H1 (cell line): Measurements from ENCODE around the gene SH3BP5. TPM values are rescaled to one million over a fixed set of nuclear protein-coding genes. Genes with fewer than 3 reads are reported as not detected.

Experiments
- CREB1 ChIP-seq: IDR thresholded peaks from 2 replicates; pipeline ENCODE4 v1.6.1; 2012; ENCODE audit warnings: inconsistent platforms
- CTBP2 ChIP-seq: IDR thresholded peaks from 2 replicates; pipeline ENCODE4 v1.7.0; 2011; ENCODE audit warnings: borderline replicate concordance, mild to moderate bottlenecking, moderate library complexity, mixed read lengths, low read length; ENCODE audit not compliant: insufficient read depth, insufficient read length
- PHF8 ChIP-seq: fragments of 200-600 bp; sonication (generic); conservative IDR thresholded peaks from 2 replicates; pipeline ENCODE4 v1.7.1; 2012; ENCODE audit warnings: low read depth, mild to moderate bottlenecking, inconsistent platforms, low read length, moderate library complexity
- TAF1 ChIP-seq: IDR thresholded peaks from 2 replicates; pipeline ENCODE4 v1.6.1; 2011; ENCODE audit warnings: mild to moderate bottlenecking, low read depth, low read length
- TBP ChIP-seq: IDR thresholded peaks from 2 replicates; pipeline ENCODE4 v1.6.1; 2011; ENCODE audit warnings: low read depth, low read length, improper control_type of control experiment
- polyA plus RNA-seq, 7 experiments: library from polyadenylated mRNA; depleted of rRNA in 3 of 7; stranded (reverse) in 5 of 7; unstranded in 2 of 7; fragments of >200 nt in 5 of 7; fragments of 200-250 nt in 2 of 7; gene quantifications; 1 replicate in 5 of 7; 2 replicates in 1 of 7; 4 replicates in 1 of 7; pipeline versions ENCODE4 v1.2.1 to v1.2.3, GENCODE V29; 2011 to 2013; ENCODE audit warnings: missing spikeins in 2 of 7, mixed read lengths in 2 of 7
- total RNA-seq: library from RNA; stranded (reverse); fragmentation: NEBNext Ultra II Directional; extraction: Animal tissue kit (Norgen Biotek cat#: 25700); gene quantifications from 2 replicates; pipeline ENCODE4 v1.2.1, GENCODE V29; 2021
- TF ChIP-seq, protein P1 (sequence below): IDR thresholded peaks from 2 replicates; pipeline ENCODE4 v1.6.1; 2012; ENCODE audit warnings: inconsistent platforms
- TF ChIP-seq, protein P2 (sequence below), 3 experiments: IDR thresholded peaks; 1 replicate in 2 of 3; 2 replicates in 1 of 3; pipeline versions ENCODE4 v1.5.1 to v1.6.1; 2011; ENCODE audit warnings: low read length in 3 of 3, mild to moderate bottlenecking in 3 of 3, inconsistent platforms in 2 of 3, low read depth in 1 of 3, moderate library complexity in 1 of 3; ENCODE audit not compliant: insufficient read depth in 1 of 3; ENCODE audit errors: control extremely low read depth in 1 of 3
- TF ChIP-seq, protein P3 (sequence below): IDR thresholded peaks from 2 replicates; pipeline ENCODE4 v1.6.1; 2011; ENCODE audit warnings: low read depth, mild to moderate bottlenecking, low read length; ENCODE audit not compliant: insufficient read depth

SH3BP5 gene
- total and polyA plus RNA-seq, 2 of the 8 experiments (the other 6 are each of a cell fraction or from before 2014, with no cell fraction given), result 7.1 to 9.7 TPM

DNA sequence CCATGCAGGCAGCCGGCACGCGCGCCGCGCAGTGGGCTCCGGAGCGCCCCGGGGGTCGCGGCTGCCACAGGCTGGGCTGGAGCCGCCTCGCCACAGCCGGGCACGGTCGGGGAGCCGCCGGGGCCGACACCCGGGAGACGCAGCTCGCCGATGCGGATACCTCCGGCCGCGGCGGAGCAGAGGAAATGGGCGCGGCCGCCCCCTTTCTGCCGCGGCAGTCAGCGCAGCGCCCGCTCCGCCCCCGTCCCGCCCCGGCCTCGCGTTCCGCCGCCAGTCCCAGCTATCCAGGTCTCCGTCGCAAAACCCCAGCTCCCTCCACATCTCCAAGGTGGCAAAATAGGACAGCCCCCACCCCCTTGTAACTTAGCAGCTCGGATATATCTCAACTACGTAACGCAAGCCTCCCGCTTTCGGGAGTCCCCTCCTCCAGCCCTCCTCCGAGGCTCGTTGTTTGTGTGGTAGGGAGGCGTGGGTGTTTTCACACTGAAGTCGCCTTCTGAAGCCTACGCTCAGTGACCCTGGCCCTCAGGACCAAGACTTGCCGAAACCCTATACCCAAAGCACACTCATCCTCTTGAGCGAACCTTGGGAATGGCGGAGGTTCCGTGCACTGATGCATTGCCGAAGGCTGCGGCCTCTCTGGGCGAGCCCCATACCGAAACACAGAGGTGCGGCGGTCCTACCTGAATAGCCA, at the start of gene SH3BP5 (continued):
- TF ChIP-seq TAF1 (peak; percentile 60), TBP (no peak; the same call in 1 of the 2 replicates), CTBP2 (peak; percentile 24), CREB1 (peak; percentile 17; the same call in 1 of the 2 replicates), PHF8 (no peak)
- TF ChIP-seq, protein P1, sequence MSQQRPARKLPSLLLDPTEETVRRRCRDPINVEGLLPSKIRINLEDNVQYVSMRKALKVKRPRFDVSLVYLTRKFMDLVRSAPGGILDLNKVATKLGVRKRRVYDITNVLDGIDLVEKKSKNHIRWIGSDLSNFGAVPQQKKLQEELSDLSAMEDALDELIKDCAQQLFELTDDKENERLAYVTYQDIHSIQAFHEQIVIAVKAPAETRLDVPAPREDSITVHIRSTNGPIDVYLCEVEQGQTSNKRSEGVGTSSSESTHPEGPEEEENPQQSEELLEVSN, result peak; percentile 4; the same call in 1 of the 2 replicates
- TF ChIP-seq, protein P2, sequence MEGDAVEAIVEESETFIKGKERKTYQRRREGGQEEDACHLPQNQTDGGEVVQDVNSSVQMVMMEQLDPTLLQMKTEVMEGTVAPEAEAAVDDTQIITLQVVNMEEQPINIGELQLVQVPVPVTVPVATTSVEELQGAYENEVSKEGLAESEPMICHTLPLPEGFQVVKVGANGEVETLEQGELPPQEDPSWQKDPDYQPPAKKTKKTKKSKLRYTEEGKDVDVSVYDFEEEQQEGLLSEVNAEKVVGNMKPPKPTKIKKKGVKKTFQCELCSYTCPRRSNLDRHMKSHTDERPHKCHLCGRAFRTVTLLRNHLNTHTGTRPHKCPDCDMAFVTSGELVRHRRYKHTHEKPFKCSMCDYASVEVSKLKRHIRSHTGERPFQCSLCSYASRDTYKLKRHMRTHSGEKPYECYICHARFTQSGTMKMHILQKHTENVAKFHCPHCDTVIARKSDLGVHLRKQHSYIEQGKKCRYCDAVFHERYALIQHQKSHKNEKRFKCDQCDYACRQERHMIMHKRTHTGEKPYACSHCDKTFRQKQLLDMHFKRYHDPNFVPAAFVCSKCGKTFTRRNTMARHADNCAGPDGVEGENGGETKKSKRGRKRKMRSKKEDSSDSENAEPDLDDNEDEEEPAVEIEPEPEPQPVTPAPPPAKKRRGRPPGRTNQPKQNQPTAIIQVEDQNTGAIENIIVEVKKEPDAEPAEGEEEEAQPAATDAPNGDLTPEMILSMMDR (IDR thresholded peaks at IDR 0.05; ENCODE audit: control extremely low read depth in 1 of 3, insufficient read depth in 1 of 3, low read depth in 1 of 3, low read length in 3 of 3), result peak; percentile 57 to 72 (median 63)
- TF ChIP-seq, protein P3, sequence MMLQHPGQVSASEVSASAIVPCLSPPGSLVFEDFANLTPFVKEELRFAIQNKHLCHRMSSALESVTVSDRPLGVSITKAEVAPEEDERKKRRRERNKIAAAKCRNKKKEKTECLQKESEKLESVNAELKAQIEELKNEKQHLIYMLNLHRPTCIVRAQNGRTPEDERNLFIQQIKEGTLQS, result no peak
